ENCODE measurements around the gene CASZ1. TPM values are rescaled to one million over a fixed set of nuclear protein-coding genes. Genes with fewer than 3 reads are reported as not detected.
A peak's percentile ranks its signal among the peaks of the same experiment; 100 is the strongest.

The CASZ1 gene
- total RNA-seq, 1 experiment from 2014 or later, result 11.7 TPM

DNA sequence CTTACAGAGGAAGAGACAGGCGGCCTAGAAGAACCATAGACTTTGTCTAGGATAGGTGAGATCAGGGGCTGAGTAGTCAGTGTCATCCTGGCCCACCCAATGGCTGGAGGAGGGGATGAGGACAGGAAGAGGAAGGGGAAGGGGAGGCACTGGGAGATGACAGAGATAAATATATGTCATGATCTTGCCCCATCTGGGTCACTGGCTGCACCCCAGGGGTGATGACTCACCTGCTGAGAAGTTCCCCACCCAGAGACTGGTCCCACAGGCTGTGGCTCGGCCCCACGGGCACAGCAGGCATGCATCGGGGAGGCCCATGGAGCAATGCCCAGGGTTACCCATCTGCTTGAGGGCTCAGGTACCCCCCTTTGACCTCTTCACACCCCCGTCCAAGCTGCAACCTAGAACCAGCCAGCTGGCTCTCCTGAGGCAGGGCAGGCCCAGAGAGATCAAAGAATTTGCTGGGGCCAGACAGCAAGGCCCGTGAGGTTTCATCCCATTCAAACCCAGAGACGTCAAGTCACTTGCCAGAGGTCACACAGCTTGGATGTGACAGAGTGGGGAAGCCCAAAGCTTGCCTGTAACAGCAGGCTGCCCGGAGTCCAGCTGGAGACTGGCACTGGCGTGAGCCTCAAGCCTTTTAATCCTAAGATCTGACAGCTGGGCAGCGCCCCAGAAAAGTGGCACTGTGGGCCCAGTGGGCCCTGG lies 34.7 kb upstream of the CASZ1 start:
- no peak overlapping the region for H3K4me3 Mint-ChIP-seq
- H3K9me3 Mint-ChIP-seq, result no peaks in the 10 kb centered on the region
- no peak for TF ChIP-seq SP1 (CRISPR knock-in tag; conservative IDR thresholded peaks at IDR 0.05)
- TF ChIP-seq, protein P1, sequence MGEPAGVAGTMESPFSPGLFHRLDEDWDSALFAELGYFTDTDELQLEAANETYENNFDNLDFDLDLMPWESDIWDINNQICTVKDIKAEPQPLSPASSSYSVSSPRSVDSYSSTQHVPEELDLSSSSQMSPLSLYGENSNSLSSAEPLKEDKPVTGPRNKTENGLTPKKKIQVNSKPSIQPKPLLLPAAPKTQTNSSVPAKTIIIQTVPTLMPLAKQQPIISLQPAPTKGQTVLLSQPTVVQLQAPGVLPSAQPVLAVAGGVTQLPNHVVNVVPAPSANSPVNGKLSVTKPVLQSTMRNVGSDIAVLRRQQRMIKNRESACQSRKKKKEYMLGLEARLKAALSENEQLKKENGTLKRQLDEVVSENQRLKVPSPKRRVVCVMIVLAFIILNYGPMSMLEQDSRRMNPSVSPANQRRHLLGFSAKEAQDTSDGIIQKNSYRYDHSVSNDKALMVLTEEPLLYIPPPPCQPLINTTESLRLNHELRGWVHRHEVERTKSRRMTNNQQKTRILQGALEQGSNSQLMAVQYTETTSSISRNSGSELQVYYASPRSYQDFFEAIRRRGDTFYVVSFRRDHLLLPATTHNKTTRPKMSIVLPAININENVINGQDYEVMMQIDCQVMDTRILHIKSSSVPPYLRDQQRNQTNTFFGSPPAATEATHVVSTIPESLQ (CRISPR knock-in tag; IDR thresholded peaks at IDR 0.05), result no peak
- TF ChIP-seq SMAD4 (CRISPR knock-in tag; IDR thresholded peaks at IDR 0.05), result no peak
- TF ChIP-seq CBFB (CRISPR knock-in tag; IDR thresholded peaks at IDR 0.05; ENCODE audit: low read depth), result no peak
- TF ChIP-seq OVOL2 (CRISPR knock-in tag; IDR thresholded peaks at IDR 0.05; ENCODE audit: borderline replicate concordance), result no peak
- no peak for TF ChIP-seq E2F4 (CRISPR knock-in tag; IDR thresholded peaks at IDR 0.05; ENCODE audit: borderline replicate concordance, low read depth)
- no peak for TF ChIP-seq CREM (CRISPR knock-in tag; IDR thresholded peaks at IDR 0.05)
- no peak for TF ChIP-seq ELF4 (CRISPR knock-in tag; IDR thresholded peaks at IDR 0.05; ENCODE audit: low read depth)
- no peak for TF ChIP-seq NR2C2 (CRISPR knock-in tag; IDR thresholded peaks at IDR 0.05)
- TF ChIP-seq ZNF317 (CRISPR knock-in tag; IDR thresholded peaks at IDR 0.05; ENCODE audit: borderline replicate concordance, low read depth), result no peak
- no peak for TF ChIP-seq SOX15 (CRISPR knock-in tag; IDR thresholded peaks at IDR 0.05)
- no peak for TF ChIP-seq ZNF396 (CRISPR knock-in tag; IDR thresholded peaks at IDR 0.05; ENCODE audit: borderline replicate concordance)
- TF ChIP-seq MLX (CRISPR knock-in tag; IDR thresholded peaks at IDR 0.05), result no peak
- no peak for TF ChIP-seq ESRRA (CRISPR knock-in tag; IDR thresholded peaks at IDR 0.05; ENCODE audit: borderline replicate concordance)
- TF ChIP-seq ATF1 (CRISPR knock-in tag; IDR thresholded peaks at IDR 0.05), result no peak
- TF ChIP-seq, protein P2, sequence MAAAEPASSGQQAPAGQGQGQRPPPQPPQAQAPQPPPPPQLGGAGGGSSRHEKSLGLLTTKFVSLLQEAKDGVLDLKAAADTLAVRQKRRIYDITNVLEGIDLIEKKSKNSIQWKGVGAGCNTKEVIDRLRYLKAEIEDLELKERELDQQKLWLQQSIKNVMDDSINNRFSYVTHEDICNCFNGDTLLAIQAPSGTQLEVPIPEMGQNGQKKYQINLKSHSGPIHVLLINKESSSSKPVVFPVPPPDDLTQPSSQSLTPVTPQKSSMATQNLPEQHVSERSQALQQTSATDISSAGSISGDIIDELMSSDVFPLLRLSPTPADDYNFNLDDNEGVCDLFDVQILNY (CRISPR knock-in tag; IDR thresholded peaks at IDR 0.05), result no peak
- TF ChIP-seq, protein P3, sequence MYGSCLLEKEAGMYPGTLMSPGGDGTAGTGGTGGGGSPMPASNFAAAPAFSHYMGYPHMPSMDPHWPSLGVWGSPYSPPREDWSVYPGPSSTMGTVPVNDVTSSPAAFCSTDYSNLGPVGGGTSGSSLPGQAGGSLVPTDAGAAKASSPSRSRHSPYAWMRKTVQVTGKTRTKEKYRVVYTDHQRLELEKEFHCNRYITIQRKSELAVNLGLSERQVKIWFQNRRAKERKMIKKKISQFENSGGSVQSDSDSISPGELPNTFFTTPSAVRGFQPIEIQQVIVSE (CRISPR knock-in tag; IDR thresholded peaks at IDR 0.05; ENCODE audit: borderline replicate concordance), result no peak
- no peaks in the 10 kb centered on the region for H3K36me3 Mint-ChIP-seq
- DNase-seq (ENCODE audit: low spot score) (no peak), ATAC-seq (no peak)
- POLR2A ChIA-PET, result no interaction called here
- H3K4me1 Mint-ChIP-seq, result peaks cover 14% of the 10 kb centered on the region
- CTCF ChIA-PET, result interaction anchor here (1.8 kb wide), 1 partner anchor 111 kb away, joined by 4 read pairs; no protein-coding TSS in a partner anchor
- peaks cover 11% of the 10 kb centered on the region for H3K27me3 Mint-ChIP-seq (ENCODE audit: low read depth)
- H3K27ac Mint-ChIP-seq, result no peak overlapping the region

DNA sequence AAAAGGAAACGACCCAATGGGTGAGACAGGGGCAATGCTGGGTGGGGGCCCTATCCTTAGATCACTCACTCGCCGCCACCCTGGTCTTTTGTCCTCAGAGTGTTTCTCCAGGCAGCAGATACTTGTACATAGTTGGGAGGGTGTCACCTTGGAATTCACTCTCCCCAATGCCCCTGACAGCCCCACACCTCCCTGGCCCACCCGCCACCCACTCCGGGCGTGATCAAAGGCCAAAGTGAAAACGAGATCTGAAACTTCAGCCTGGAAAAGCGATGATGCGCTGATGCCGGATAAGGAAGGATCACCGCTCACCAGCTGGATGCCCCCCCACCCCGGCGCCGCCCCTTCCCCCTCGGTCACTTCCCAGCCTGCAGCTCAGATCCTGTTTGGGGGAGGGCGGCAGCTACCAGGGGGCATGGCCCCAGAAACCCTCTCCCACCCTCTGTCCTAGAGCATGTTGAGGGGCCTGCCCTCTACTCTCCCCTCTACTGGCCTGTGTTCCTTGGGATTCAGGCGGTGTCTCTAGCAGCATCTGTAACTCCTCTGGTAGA lies 33.6 kb upstream of the CASZ1 start:
- H3K9me3 Mint-ChIP-seq, result no peaks in the 10 kb centered on the region
- ChIA-PET POLR2A (interaction anchor here (0.5 kb wide), 1 partner anchor 32 kb away, joined by 3 read pairs; no protein-coding TSS in a partner anchor), CTCF (no interaction called here)
- H3K36me3 Mint-ChIP-seq, result no peaks in the 10 kb centered on the region
- DNase-seq (ENCODE audit: low spot score) (no peak), ATAC-seq (peak; percentile 14; the same call in 1 of the 2 replicates)
- H3K27ac Mint-ChIP-seq, result no peak overlapping the region
- peaks cover 12% of the 10 kb centered on the region for H3K4me1 Mint-ChIP-seq
- H3K4me3 Mint-ChIP-seq, result no peak overlapping the region
- peaks cover 11% of the 10 kb centered on the region for H3K27me3 Mint-ChIP-seq (ENCODE audit: low read depth)
- TF ChIP-seq, protein P4, sequence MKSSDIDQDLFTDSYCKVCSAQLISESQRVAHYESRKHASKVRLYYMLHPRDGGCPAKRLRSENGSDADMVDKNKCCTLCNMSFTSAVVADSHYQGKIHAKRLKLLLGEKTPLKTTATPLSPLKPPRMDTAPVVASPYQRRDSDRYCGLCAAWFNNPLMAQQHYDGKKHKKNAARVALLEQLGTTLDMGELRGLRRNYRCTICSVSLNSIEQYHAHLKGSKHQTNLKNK (CRISPR knock-in tag; IDR thresholded peaks at IDR 0.05), result no peak
- TF ChIP-seq ZNF232 (CRISPR knock-in tag; IDR thresholded peaks at IDR 0.05) (no peak), ZNF121 (CRISPR knock-in tag; IDR thresholded peaks at IDR 0.05) (no peak)
- TF ChIP-seq, protein P5, sequence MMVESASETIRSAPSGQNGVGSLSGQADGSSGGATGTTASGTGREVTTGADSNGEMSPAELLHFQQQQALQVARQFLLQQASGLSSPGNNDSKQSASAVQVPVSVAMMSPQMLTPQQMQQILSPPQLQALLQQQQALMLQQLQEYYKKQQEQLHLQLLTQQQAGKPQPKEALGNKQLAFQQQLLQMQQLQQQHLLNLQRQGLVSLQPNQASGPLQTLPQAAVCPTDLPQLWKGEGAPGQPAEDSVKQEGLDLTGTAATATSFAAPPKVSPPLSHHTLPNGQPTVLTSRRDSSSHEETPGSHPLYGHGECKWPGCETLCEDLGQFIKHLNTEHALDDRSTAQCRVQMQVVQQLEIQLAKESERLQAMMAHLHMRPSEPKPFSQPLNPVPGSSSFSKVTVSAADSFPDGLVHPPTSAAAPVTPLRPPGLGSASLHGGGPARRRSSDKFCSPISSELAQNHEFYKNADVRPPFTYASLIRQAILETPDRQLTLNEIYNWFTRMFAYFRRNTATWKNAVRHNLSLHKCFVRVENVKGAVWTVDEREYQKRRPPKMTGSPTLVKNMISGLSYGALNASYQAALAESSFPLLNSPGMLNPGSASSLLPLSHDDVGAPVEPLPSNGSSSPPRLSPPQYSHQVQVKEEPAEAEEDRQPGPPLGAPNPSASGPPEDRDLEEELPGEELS (CRISPR knock-in tag; IDR thresholded peaks at IDR 0.05), result no peak
- TF ChIP-seq, protein P6, sequence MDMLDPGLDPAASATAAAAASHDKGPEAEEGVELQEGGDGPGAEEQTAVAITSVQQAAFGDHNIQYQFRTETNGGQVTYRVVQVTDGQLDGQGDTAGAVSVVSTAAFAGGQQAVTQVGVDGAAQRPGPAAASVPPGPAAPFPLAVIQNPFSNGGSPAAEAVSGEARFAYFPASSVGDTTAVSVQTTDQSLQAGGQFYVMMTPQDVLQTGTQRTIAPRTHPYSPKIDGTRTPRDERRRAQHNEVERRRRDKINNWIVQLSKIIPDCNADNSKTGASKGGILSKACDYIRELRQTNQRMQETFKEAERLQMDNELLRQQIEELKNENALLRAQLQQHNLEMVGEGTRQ (CRISPR knock-in tag; IDR thresholded peaks at IDR 0.05), result no peak
- TF ChIP-seq, protein P7, sequence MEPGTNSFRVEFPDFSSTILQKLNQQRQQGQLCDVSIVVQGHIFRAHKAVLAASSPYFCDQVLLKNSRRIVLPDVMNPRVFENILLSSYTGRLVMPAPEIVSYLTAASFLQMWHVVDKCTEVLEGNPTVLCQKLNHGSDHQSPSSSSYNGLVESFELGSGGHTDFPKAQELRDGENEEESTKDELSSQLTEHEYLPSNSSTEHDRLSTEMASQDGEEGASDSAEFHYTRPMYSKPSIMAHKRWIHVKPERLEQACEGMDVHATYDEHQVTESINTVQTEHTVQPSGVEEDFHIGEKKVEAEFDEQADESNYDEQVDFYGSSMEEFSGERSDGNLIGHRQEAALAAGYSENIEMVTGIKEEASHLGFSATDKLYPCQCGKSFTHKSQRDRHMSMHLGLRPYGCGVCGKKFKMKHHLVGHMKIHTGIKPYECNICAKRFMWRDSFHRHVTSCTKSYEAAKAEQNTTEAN (CRISPR knock-in tag; IDR thresholded peaks at IDR 0.05), result no peak

Measured in WTC11 (cell line).